HepG2 (cell line): ENCODE data around the gene NRL. TPM values are rescaled to one million over a fixed set of nuclear protein-coding genes. Genes with fewer than 3 reads are reported as not detected.

ENCODE experiments used
- FOXP4 ChIP-seq: sonication (generic); formaldehyde crosslinking; IDR thresholded peaks from 2 replicates; pipeline ENCODE4 v1.4.0; 2020; ENCODE audit warnings: missing genetic modification reagents
- HOXA7 ChIP-seq: sonication (generic); formaldehyde crosslinking; IDR thresholded peaks from 2 replicates; pipeline ENCODE4 v1.8.1; 2022; ENCODE audit warnings: mild to moderate bottlenecking, missing genetic modification reagents, moderate library complexity
- KIAA2018 ChIP-seq: sonication (generic); formaldehyde crosslinking; IDR thresholded peaks from 2 replicates; pipeline ENCODE4 v1.5.0; 2020; ENCODE audit warnings: mild to moderate bottlenecking, missing genetic modification reagents, borderline replicate concordance
- PBX3 ChIP-seq: sonication (generic); formaldehyde crosslinking; IDR thresholded peaks from 2 replicates; pipeline ENCODE4 v1.8.1; 2023; ENCODE audit warnings: missing genetic modification reagents, inconsistent platforms, borderline replicate concordance
- TEF ChIP-seq: sonication (generic); formaldehyde crosslinking; IDR thresholded peaks from 2 replicates; pipeline ENCODE4 v1.5.0; 2020; ENCODE audit warnings: missing genetic modification reagents
- ZBTB26 ChIP-seq: IDR thresholded peaks from 2 replicates; pipeline ENCODE4 v1.6.1; 2016; ENCODE audit warnings: missing compliant biosample characterization, missing genetic modification reagents, borderline replicate concordance
- ZBTB7B ChIP-seq: sonication (generic); formaldehyde crosslinking; IDR thresholded peaks from 2 replicates; pipeline ENCODE4 v1.4.0; 2020; ENCODE audit warnings: missing genetic modification reagents
- ZNF12 ChIP-seq: sonication (generic); formaldehyde crosslinking; IDR thresholded peaks from 2 replicates; pipeline ENCODE4 v1.5.0; 2020; ENCODE audit warnings: missing genetic modification reagents
- ZNF225 ChIP-seq: sonication (generic); formaldehyde crosslinking; IDR thresholded peaks from 2 replicates; pipeline ENCODE4 v1.4.0; 2020; ENCODE audit warnings: mild to moderate bottlenecking, missing genetic modification reagents
- ZNF841 ChIP-seq: sonication (generic); formaldehyde crosslinking; IDR thresholded peaks from 2 replicates; pipeline ENCODE4 v1.8.1; 2023; ENCODE audit warnings: missing genetic modification reagents, borderline replicate concordance
- ZSCAN25 ChIP-seq: sonication (generic); formaldehyde crosslinking; IDR thresholded peaks from 2 replicates; pipeline ENCODE4 v1.8.0; 2022; ENCODE audit warnings: mild to moderate bottlenecking, missing genetic modification reagents
- ZSCAN31 ChIP-seq: sonication (generic); formaldehyde crosslinking; IDR thresholded peaks from 2 replicates; pipeline ENCODE4 v1.5.0; 2020; ENCODE audit warnings: low read depth, mild to moderate bottlenecking, missing genetic modification reagents
- polyA plus RNA-seq, 8 experiments: library from polyadenylated mRNA; depleted of rRNA in 3 of 8; stranded (reverse) in 7 of 8; unstranded in 1 of 8; fragments of >200 nt; fragmentation: Illumina TruSeq in 4 of 8; extraction: Trizol in 4 of 8; gene quantifications; 2 replicates each; pipeline versions ENCODE4 v1.2.1 to v1.2.3, GENCODE V29; 2011 to 2016; ENCODE audit warnings: low read depth in 4 of 8, missing spikeins in 1 of 8, mixed read lengths in 1 of 8; ENCODE audit not compliant: insufficient read depth in 1 of 8
- total RNA-seq, 5 experiments: library from RNA; depleted of rRNA; stranded (reverse); fragments of >200 nt; fragmentation: Illumina TruSeq; extraction: Trizol; gene quantifications; 2 replicates each; pipeline ENCODE4 v1.2.3, GENCODE V29; 2016; ENCODE audit warnings: low read depth in 1 of 5

The NRL gene
- total and polyA plus RNA-seq, 2 of the 13 experiments (the other 11 are each of a cell fraction or from before 2014, with no cell fraction given), result 2.5 to 4.7 TPM

- TF ChIP-seq TEF (CRISPR knock-in tag) (no peak), ZSCAN25 (CRISPR knock-in tag) (peak; percentile 100), ZNF225 (no peak), ZNF841 (CRISPR knock-in tag) (no peak), ZNF12 (CRISPR knock-in tag) (no peak), ZSCAN31 (CRISPR knock-in tag) (peak; percentile 56; the same call in 1 of the 2 replicates), PBX3 (CRISPR knock-in tag) (no peak), ZBTB26 (CRISPR knock-in tag) (peak; percentile 29; the same call in 1 of the 2 replicates), KIAA2018 (CRISPR knock-in tag) (no peak), ZBTB7B (CRISPR knock-in tag) (peak; percentile 57), HOXA7 (CRISPR knock-in tag) (no peak), FOXP4 (CRISPR knock-in tag) (peak; percentile 51; the same call in 1 of the 2 replicates)
Measured at GRCh38 chr14:24130717-24131548, 16.2 kb upstream of the NRL start (continued).
